Measurements from ENCODE around the gene ITIH5.

The ITIH5 gene

GRCh38 chr10:7513936-7514335 lies 152.8 kb downstream of the ITIH5 start:
- no peaks in the 10 kb centered on the region for H3K27me3 ChIP-seq (ENCODE audit: insufficient read depth, low read depth)
- H3K4me1 ChIP-seq (ENCODE audit: low read depth, poor library complexity, severe bottlenecking), result peaks cover 5% of the 10 kb centered on the region

DNA sequence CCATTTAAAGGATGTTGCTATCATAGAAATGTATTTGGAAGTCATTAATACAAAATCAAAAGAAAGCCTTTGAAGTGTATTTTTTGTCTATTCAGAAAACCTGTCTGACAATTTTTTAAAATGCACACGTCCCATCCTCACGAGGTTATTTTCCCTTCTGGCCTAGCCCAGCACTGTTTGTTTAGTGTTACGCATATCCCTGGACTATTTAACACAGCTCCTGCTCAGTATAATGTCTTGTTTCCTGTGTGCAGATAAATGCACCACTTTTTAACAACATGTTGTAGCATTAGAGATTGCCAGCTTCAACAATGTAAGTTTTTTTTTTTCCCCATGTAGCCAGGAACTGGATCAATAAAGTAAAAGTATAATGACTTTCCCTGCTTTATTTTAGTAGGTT lies 153.3 kb downstream of the ITIH5 start:
- H2AFZ ChIP-seq (ENCODE audit: low read depth), result no peak overlapping the region
- H4K20me1 ChIP-seq (ENCODE audit: insufficient read depth), result no peaks in the 10 kb centered on the region
- no peaks in the 10 kb centered on the region for H3K36me3 ChIP-seq (ENCODE audit: insufficient read depth)
- no peak overlapping the region for H3K4me3 ChIP-seq (IDR thresholded peaks at IDR 0.05; ENCODE audit: insufficient read depth, low read depth, low read length)
- no peak overlapping the region for H3K9ac ChIP-seq
- no peaks in the 10 kb centered on the region for H3K27me3 ChIP-seq (ENCODE audit: insufficient read depth, low read depth)
- H3K79me2 ChIP-seq (ENCODE audit: insufficient read depth, low read depth), result no peaks in the 10 kb centered on the region
- H3K4me2 ChIP-seq, result no peak overlapping the region
- H3K27ac ChIP-seq, result no peak overlapping the region
- TF ChIP-seq CTCF (conservative IDR thresholded peaks at IDR 0.05; ENCODE audit: low read depth, low read length), result no peak
- H3K4me1 ChIP-seq (ENCODE audit: low read depth, poor library complexity, severe bottlenecking), result peaks cover 5% of the 10 kb centered on the region

More at GRCh38 chr10:7513936-7514335, 152.8 kb downstream of the ITIH5 start:
- Histone ChIP-seq H3K9ac (no peak overlapping the region), H2AFZ (ENCODE audit: low read depth) (no peak overlapping the region), H3K27ac (no peak overlapping the region), H3K36me3 (ENCODE audit: insufficient read depth) (no peaks in the 10 kb centered on the region), H3K4me3 (IDR thresholded peaks at IDR 0.05; ENCODE audit: insufficient read depth, low read depth, low read length) (no peak overlapping the region), H3K79me2 (ENCODE audit: insufficient read depth, low read depth) (no peaks in the 10 kb centered on the region), H4K20me1 (ENCODE audit: insufficient read depth) (no peaks in the 10 kb centered on the region), H3K4me2 (no peak overlapping the region)
- no peak for TF ChIP-seq CTCF (conservative IDR thresholded peaks at IDR 0.05; ENCODE audit: low read depth, low read length)

- no peak overlapping the region for H3K27ac ChIP-seq
- TF ChIP-seq CTCF (conservative IDR thresholded peaks at IDR 0.05; ENCODE audit: low read depth, low read length), result no peak
Observed at GRCh38 chr10:7512487-7512886, 154.3 kb downstream of the ITIH5 start.

GRCh38 chr10:7511612-7512011 lies 155.2 kb downstream of the ITIH5 start:
- Histone ChIP-seq H4K20me1 (ENCODE audit: insufficient read depth) (no peaks in the 10 kb centered on the region), H3K36me3 (ENCODE audit: insufficient read depth) (no peaks in the 10 kb centered on the region), H3K79me2 (ENCODE audit: insufficient read depth, low read depth) (no peaks in the 10 kb centered on the region), H3K27ac (no peak overlapping the region), H3K27me3 (ENCODE audit: insufficient read depth, low read depth) (no peaks in the 10 kb centered on the region), H2AFZ (ENCODE audit: low read depth) (no peak overlapping the region), H3K4me3 (IDR thresholded peaks at IDR 0.05; ENCODE audit: insufficient read depth, low read depth, low read length) (no peak overlapping the region), H3K9ac (no peak overlapping the region), H3K4me2 (no peak overlapping the region), H3K4me1 (ENCODE audit: low read depth, poor library complexity, severe bottlenecking) (peaks cover 5% of the 10 kb centered on the region)
- no peak for TF ChIP-seq CTCF (conservative IDR thresholded peaks at IDR 0.05; ENCODE audit: low read depth, low read length)

More at GRCh38 chr10:7512487-7512886, 154.3 kb downstream of the ITIH5 start:
- no peak overlapping the region for H2AFZ ChIP-seq (ENCODE audit: low read depth)
- H3K36me3 ChIP-seq (ENCODE audit: insufficient read depth), result no peaks in the 10 kb centered on the region
- H3K4me3 ChIP-seq (IDR thresholded peaks at IDR 0.05; ENCODE audit: insufficient read depth, low read depth, low read length), result no peak overlapping the region
- H3K9ac ChIP-seq, result no peak overlapping the region
- no peaks in the 10 kb centered on the region for H3K79me2 ChIP-seq (ENCODE audit: insufficient read depth, low read depth)
- no peaks in the 10 kb centered on the region for H3K27me3 ChIP-seq (ENCODE audit: insufficient read depth, low read depth)
- no peak overlapping the region for H3K4me2 ChIP-seq
- H3K4me1 ChIP-seq (ENCODE audit: low read depth, poor library complexity, severe bottlenecking), result peaks cover 5% of the 10 kb centered on the region
- no peaks in the 10 kb centered on the region for H4K20me1 ChIP-seq (ENCODE audit: insufficient read depth)

Measured in KMS-11 (cell line).